Measurements from ENCODE around the gene KLF6. TPM values are rescaled to one million over a fixed set of nuclear protein-coding genes. Genes with fewer than 3 reads are reported as not detected.

KLF6 gene
- total and polyA plus RNA-seq, 2 experiments from 2014 or later: 19.6 to 35.4 TPM

DNA sequence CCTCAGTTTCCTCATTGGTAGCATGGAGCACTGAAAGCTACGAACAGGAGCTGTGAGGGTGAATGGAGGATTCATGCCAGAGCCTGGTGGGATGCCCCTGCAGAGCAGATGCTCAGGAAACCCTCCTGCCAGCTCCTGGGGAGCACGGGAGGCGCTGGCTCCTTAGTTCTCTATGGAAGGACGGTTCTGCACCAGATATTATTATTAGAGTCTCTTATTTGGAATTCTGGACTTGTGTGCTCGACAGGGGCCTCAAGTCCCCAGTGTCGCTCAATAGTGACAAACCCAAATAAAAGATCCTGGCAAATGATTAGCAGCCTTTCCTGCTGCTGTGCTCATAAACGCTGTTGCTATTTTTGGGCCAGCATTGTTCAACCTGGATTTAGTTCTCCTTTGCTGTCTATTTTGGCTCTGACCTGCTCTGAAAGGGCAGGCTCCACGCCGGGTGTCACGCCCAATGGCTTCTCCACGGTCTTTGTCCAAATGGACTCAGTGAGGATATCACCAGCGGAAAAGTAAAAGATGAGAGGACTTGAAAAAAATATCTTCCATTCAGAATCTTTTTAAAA lies 23.0 kb upstream of the KLF6 start:
- Histone ChIP-seq H3K36me3 (ENCODE audit: insufficient read depth) (no peaks in the 10 kb centered on the region), H2AFZ (no peak overlapping the region), H3K9me2 (ENCODE audit: insufficient read depth) (no peaks in the 10 kb centered on the region), H3K27ac (ENCODE audit: low read depth) (no peak overlapping the region), H4K20me1 (replicated peaks; ENCODE audit: insufficient read depth) (no peaks in the 10 kb centered on the region), H3K4me1 (ENCODE audit: insufficient read depth) (peaks cover 10% of the 10 kb centered on the region), H3F3A (replicated peaks; ENCODE audit: low read depth) (no peaks in the 10 kb centered on the region), H3K4me3 (no peak overlapping the region), H3K4me2 (no peak overlapping the region), H3K79me2 (replicated peaks; ENCODE audit: insufficient read depth) (no peaks in the 10 kb centered on the region), H3K27me3 (ENCODE audit: insufficient read depth) (no peaks in the 10 kb centered on the region)
- H3K4me1 Mint-ChIP-seq: peaks cover 34% of the 10 kb centered on the region
- TF ChIP-seq CREB1 (CRISPR knock-in tag; IDR thresholded peaks at IDR 0.05; ENCODE audit: low read depth) (no peak), ZNF114 (CRISPR knock-in tag; IDR thresholded peaks at IDR 0.05) (no peak), JUNB (IDR thresholded peaks at IDR 0.05; ENCODE audit: unreplicated experiment) (no peak), NANOG (IDR thresholded peaks at IDR 0.05; ENCODE audit: borderline replicate concordance) (no peak), REST (IDR thresholded peaks at IDR 0.05; ENCODE audit: unreplicated experiment) (no peak), EZH2phosphoT487 (IDR thresholded peaks at IDR 0.05; ENCODE audit: unreplicated experiment) (no peak), STAT1 (IDR thresholded peaks at IDR 0.05; ENCODE audit: unreplicated experiment) (no peak), ZNF331 (CRISPR knock-in tag; IDR thresholded peaks at IDR 0.05; ENCODE audit: low read depth) (no peak), POLR2AphosphoS5 (IDR thresholded peaks at IDR 0.05; ENCODE audit: low read depth) (no peak), EZH2 (IDR thresholded peaks at IDR 0.05; ENCODE audit: low read depth, unreplicated experiment) (no peak)
- TF ChIP-seq, protein P1, sequence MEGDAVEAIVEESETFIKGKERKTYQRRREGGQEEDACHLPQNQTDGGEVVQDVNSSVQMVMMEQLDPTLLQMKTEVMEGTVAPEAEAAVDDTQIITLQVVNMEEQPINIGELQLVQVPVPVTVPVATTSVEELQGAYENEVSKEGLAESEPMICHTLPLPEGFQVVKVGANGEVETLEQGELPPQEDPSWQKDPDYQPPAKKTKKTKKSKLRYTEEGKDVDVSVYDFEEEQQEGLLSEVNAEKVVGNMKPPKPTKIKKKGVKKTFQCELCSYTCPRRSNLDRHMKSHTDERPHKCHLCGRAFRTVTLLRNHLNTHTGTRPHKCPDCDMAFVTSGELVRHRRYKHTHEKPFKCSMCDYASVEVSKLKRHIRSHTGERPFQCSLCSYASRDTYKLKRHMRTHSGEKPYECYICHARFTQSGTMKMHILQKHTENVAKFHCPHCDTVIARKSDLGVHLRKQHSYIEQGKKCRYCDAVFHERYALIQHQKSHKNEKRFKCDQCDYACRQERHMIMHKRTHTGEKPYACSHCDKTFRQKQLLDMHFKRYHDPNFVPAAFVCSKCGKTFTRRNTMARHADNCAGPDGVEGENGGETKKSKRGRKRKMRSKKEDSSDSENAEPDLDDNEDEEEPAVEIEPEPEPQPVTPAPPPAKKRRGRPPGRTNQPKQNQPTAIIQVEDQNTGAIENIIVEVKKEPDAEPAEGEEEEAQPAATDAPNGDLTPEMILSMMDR (conservative IDR thresholded peaks at IDR 0.05; ENCODE audit: low read depth in 2 of 2): no peak
- DNase-seq (ENCODE audit: low spot score) (no peak), ATAC-seq (no peak)
- H3K36me3 Mint-ChIP-seq (ENCODE audit: low read depth): no peaks in the 10 kb centered on the region
- no peaks in the 10 kb centered on the region for H3K9me3 Mint-ChIP-seq
- no peak overlapping the region for H3K27ac Mint-ChIP-seq
- H3K27me3 Mint-ChIP-seq (ENCODE audit: insufficient read depth, low read depth, poor library complexity): peaks cover 1% of the 10 kb centered on the region
- H3K4me3 Mint-ChIP-seq: no peak overlapping the region
